ENCODE measurements around the gene DENND1A.

DNA sequence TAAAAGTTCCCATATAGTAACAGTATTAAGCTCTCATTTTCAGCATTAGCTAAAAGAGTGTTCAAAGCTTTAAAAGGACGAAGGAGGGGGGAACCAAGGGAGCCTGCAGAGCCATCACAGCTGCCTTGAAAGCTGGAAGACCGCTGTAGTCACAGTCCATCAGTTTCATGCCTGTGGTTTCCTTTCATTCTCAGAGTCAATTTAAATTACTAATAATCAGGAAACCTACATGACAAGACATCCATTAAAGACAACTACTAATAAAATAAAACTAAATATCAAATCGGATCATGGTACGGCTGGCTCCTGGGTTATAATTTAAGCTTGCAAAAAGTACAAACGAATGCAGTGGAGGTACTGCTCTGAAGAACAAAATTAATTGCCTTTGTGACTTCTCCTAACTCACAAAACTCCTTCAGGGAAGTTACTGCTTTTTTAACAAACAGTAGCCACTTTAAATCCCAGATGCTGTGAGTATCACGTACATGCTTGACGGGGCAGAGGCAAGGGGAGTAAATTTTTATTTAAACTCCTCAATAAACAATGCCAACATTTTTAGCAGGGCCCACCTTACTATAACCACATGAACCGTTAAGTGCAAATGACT, 213.5 kb downstream of the DENND1A start:
- TF ChIP-seq, protein P1, sequence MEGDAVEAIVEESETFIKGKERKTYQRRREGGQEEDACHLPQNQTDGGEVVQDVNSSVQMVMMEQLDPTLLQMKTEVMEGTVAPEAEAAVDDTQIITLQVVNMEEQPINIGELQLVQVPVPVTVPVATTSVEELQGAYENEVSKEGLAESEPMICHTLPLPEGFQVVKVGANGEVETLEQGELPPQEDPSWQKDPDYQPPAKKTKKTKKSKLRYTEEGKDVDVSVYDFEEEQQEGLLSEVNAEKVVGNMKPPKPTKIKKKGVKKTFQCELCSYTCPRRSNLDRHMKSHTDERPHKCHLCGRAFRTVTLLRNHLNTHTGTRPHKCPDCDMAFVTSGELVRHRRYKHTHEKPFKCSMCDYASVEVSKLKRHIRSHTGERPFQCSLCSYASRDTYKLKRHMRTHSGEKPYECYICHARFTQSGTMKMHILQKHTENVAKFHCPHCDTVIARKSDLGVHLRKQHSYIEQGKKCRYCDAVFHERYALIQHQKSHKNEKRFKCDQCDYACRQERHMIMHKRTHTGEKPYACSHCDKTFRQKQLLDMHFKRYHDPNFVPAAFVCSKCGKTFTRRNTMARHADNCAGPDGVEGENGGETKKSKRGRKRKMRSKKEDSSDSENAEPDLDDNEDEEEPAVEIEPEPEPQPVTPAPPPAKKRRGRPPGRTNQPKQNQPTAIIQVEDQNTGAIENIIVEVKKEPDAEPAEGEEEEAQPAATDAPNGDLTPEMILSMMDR (IDR thresholded peaks at IDR 0.05), result no peak
- TF ChIP-seq POLR2A (IDR thresholded peaks at IDR 0.05), result no peak

All from adrenal gland (tissue), 5 donors.